Amygdala (tissue), 56 donors: ENCODE measurements around the gene INA.
"Not testable (repeated sequence)": the region's sequence is repeated elsewhere in the genome, so short reads cannot be mapped to it uniquely, and the experiment has no call there.

Source experiments
- DNase-seq, 56 donors: peaks; one replicate each; lab custom pipeline; 2025; lab: John Stamatoyannopoulos, UW

The INA gene

GRCh38 chr10:103276896-103277712 is at the start of gene INA:
Gene INA, plus strand, starts transcription at chr10:103277138. Its CDS starts 74 bp downstream, at chr10:103277212.
- DNase-seq: peak in 31 of 56 donors; percentile 2 to 59 (median 29)

GRCh38 chr10:103227416-103227815 is 49.5 kb upstream of the INA start:
- no peak for DNase-seq

- DNase-seq: no peak
Measured at GRCh38 chr10:103231047-103231551, 45.8 kb upstream of the INA start.

- DNase-seq: no peak
Measured at GRCh38 chr10:103232131-103232673, 44.7 kb upstream of the INA start.

GRCh38 chr10:103232772-103233488 is 44.0 kb upstream of the INA start:
- DNase-seq: no peak

GRCh38 chr10:103235775-103236174 is 41.2 kb upstream of the INA start:
- no peak for DNase-seq

- no peak for DNase-seq
Measured at GRCh38 chr10:103238506-103239252, 38.3 kb upstream of the INA start.

GRCh38 chr10:103241262-103242011 is 35.5 kb upstream of the INA start:
- DNase-seq: peak in 24 of 56 donors; percentile 3 to 45 (median 10)

GRCh38 chr10:103244666-103245271 is 32.2 kb upstream of the INA start:
- peak in 52 of 56 donors; percentile 2 to 87 (median 37) for DNase-seq

GRCh38 chr10:103245587-103245986 is 31.4 kb upstream of the INA start, which contains the start of gene RPEL1:
Gene RPEL1, plus strand, starts transcription at chr10:103245887. Its CDS starts 110 bp downstream, at chr10:103245997.
- DNase-seq: not testable (repeated sequence)

GRCh38 chr10:103246324-103246723 is 30.6 kb upstream of the INA start:
- DNase-seq: no peak

GRCh38 chr10:103254113-103254512 is 22.8 kb upstream of the INA start:
- no peak for DNase-seq

GRCh38 chr10:103254538-103255325 is 22.2 kb upstream of the INA start:
- no peak for DNase-seq

- no peak for DNase-seq
Measured at GRCh38 chr10:103256613-103257012, 20.3 kb upstream of the INA start.

- no peak for DNase-seq
Measured at GRCh38 chr10:103257812-103258211, 19.1 kb upstream of the INA start.

- DNase-seq: not testable (repeated sequence)
Measured at GRCh38 chr10:103258928-103259327, 18.0 kb upstream of the INA start.

- DNase-seq: no peak
Measured at GRCh38 chr10:103259989-103260388, 16.9 kb upstream of the INA start.

- DNase-seq: no peak
Measured at GRCh38 chr10:103262229-103262628, 14.7 kb upstream of the INA start.
